Brain microvascular endothelial cell (primary cell): ENCODE measurements around the gene CCN5.
"Not testable (repeated sequence)": the region's sequence is repeated elsewhere in the genome, so short reads cannot be mapped to it uniquely, and the experiment has no call there.

Experiments
- DNase-seq: peaks from one replicate; pipeline ENCODE4 v3.0.0-alpha.2; 2020
- H3K27ac ChIP-seq: fragments of 250-450 bp; sonication (Bioruptor Pico); 2 replicates; pipeline ENCODE4 v1.5.1; 2020; ENCODE audit warnings: mild to moderate bottlenecking, moderate library complexity
- H3K27me3 ChIP-seq: fragments of 250-450 bp; sonication (Bioruptor Pico); replicated peaks from 2 replicates; pipeline ENCODE4 v1.5.1; 2020; ENCODE audit warnings: mild to moderate bottlenecking
- H3K36me3 ChIP-seq: fragments of 250-450 bp; sonication (Bioruptor Pico); replicated peaks from 2 replicates; pipeline ENCODE4 v1.5.1; 2020; ENCODE audit warnings: mild to moderate bottlenecking
- H3K4me3 ChIP-seq: 2 replicates; pipeline ENCODE4 v1.5.1; 2011; ENCODE audit warnings: low read depth, mild to moderate bottlenecking, control low read depth, low read length, moderate library complexity
- CTCF ChIP-seq: IDR thresholded peaks from 2 replicates; pipeline ENCODE4 v1.5.1; 2011; ENCODE audit warnings: low read depth, mild to moderate bottlenecking, moderate library complexity, low read length, control low read depth, inconsistent platforms; ENCODE audit errors: missing control alignments
- in situ Hi-C: cut with HindIII; loops from 2 replicates; pipeline ENCODE4 v1.10.0; 2017; ENCODE audit warnings: low sequenced_read_pairs, low pct_ligation_motif_present

The CCN5 gene

GRCh38 chr20:44714701-44715498, at the start of gene CCN5:
Gene CCN5 (plus strand): TSS chr20:44715369. CDS start chr20:44715391, 22 bp downstream.
- TF ChIP-seq CTCF: no peak
- H3K4me3 ChIP-seq: no peak within 1 kb of the TSS
- peak; percentile 60 for DNase-seq
- H3K27me3 ChIP-seq: peaks cover 15% of the 10 kb centered on the region
- H3K36me3 ChIP-seq: no peaks in the 10 kb centered on the region
- no peak within 1 kb of the TSS for H3K27ac ChIP-seq
- in situ Hi-C loops: no loop called here

- no peak overlapping the region for H3K27ac ChIP-seq
- H3K36me3 ChIP-seq: no peaks in the 10 kb centered on the region
- in situ Hi-C loops: no loop called here
- no peak for DNase-seq
- no peak overlapping the region for H3K4me3 ChIP-seq
- no peak for TF ChIP-seq CTCF
- no peaks in the 10 kb centered on the region for H3K27me3 ChIP-seq
These were observed 49.1 kb upstream of the CCN5 start for GRCh38 chr20:44666066-44666465.

- H3K4me3 ChIP-seq, H3K27me3 ChIP-seq, H3K36me3 ChIP-seq, in situ Hi-C loops, H3K27ac ChIP-seq: not testable (repeated sequence)
- DNase-seq: peak; percentile 57
These were observed 44.3 kb upstream of the CCN5 start for GRCh38 chr20:44670851-44671250.

- H3K36me3 ChIP-seq, H3K27ac ChIP-seq, H3K27me3 ChIP-seq, H3K4me3 ChIP-seq, in situ Hi-C loops, DNase-seq: not testable (repeated sequence)
These were observed 43.6 kb upstream of the CCN5 start for GRCh38 chr20:44671541-44671940.

- H3K27me3 ChIP-seq, DNase-seq, in situ Hi-C loops, H3K36me3 ChIP-seq, H3K4me3 ChIP-seq, H3K27ac ChIP-seq: not testable (repeated sequence)
These were observed 42.8 kb upstream of the CCN5 start for GRCh38 chr20:44672318-44672902.

GRCh38 chr20:44678242-44678641, 36.9 kb upstream of the CCN5 start:
- in situ Hi-C loops: no loop called here
- TF ChIP-seq CTCF: no peak
- Histone ChIP-seq H3K27ac (no peak overlapping the region), H3K27me3 (peaks cover 1% of the 10 kb centered on the region), H3K36me3 (no peaks in the 10 kb centered on the region), H3K4me3 (no peak overlapping the region)
- no peak for DNase-seq

GRCh38 chr20:44678990-44679611, 36.1 kb upstream of the CCN5 start:
- H3K27ac ChIP-seq: no peak overlapping the region
- in situ Hi-C loops: no loop called here
- no peaks in the 10 kb centered on the region for H3K36me3 ChIP-seq
- TF ChIP-seq CTCF: no peak
- peaks cover 3% of the 10 kb centered on the region for H3K27me3 ChIP-seq
- no peak for DNase-seq
- H3K4me3 ChIP-seq: no peak overlapping the region
